ENCODE measurements around the gene POU2AF3.

POU2AF3 gene

DNA sequence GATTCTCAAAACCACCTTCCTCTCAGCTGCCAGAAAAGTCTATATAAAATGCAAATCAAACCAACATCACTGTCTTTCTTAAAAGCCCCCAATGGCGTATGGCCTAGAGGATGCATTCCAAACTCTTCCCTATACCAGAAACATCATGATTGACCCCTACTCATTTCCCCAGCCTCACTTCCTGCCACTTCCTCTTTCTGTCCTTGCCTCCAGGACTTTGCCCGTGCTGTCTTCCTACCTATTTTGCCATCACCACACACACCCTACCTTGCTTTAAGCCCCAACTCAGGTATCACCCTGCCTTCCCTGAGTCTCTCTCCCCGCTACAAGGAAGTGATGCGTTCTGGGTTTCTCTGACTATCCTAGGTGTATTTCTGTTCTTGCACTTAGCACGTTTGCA is 44.7 kb upstream of the POU2AF3 start:
- H3K9me2 ChIP-seq (replicated peaks; ENCODE audit: low read depth, low read length) = no peaks in the 10 kb centered on the region
- H3K36me3 ChIP-seq (ENCODE audit: insufficient read depth, low read length) = no peaks in the 10 kb centered on the region
- no peaks in the 10 kb centered on the region for H3K9me3 ChIP-seq (ENCODE audit: insufficient read depth, low read depth, low read length)
- no peak overlapping the region for H3K9ac ChIP-seq (ENCODE audit: low read depth, low read length, poor library complexity, severe bottlenecking)
- H4K20me1 ChIP-seq (ENCODE audit: insufficient read depth, low read length, poor library complexity, severe bottlenecking) = no peaks in the 10 kb centered on the region
- H3K4me2 ChIP-seq (ENCODE audit: low read depth, low read length, poor library complexity, severe bottlenecking) = no peak overlapping the region
- no peak for TF ChIP-seq CTCF (conservative IDR thresholded peaks at IDR 0.05; ENCODE audit: low read length)
- no peak for TF ChIP-seq EZH2phosphoT487 (IDR thresholded peaks at IDR 0.05; ENCODE audit: borderline replicate concordance)
- H3K27me3 ChIP-seq (ENCODE audit: insufficient read depth, low read length, poor library complexity, severe bottlenecking) = peaks cover 6% of the 10 kb centered on the region
- no peak overlapping the region for H3K4me3 ChIP-seq (ENCODE audit: low read length, poor library complexity, severe bottlenecking)
- no peak overlapping the region for H2AFZ ChIP-seq (ENCODE audit: low read length)
- H3K79me2 ChIP-seq (ENCODE audit: insufficient read depth, low read length) = no peaks in the 10 kb centered on the region
- no peaks in the 10 kb centered on the region for H3F3A ChIP-seq (ENCODE audit: low read depth)
- no peaks in the 10 kb centered on the region for H3K4me1 ChIP-seq (ENCODE audit: insufficient read depth, low read length, poor library complexity, severe bottlenecking)

DNA sequence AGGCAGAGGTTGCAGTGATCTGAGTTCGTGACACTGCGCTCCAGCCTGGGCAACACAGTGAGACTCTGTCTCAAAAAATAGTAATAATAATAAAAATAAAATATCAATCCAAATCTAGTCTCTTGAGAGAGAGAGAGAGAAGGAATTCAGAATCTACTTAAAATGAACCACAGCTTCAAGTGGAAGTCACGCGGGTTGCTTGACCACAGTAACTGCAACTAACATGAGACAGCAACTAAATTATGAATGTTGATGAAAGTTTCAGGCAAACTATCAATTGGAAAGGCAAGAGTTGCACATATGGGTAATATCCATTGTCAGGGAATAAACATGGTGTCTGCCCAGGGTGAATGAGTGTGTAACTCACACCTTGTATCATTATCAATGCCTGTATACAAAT is 40.3 kb upstream of the POU2AF3 start:
- H3K9me3 ChIP-seq (ENCODE audit: insufficient read depth, low read depth, low read length) = no peaks in the 10 kb centered on the region
- H3K27me3 ChIP-seq (ENCODE audit: insufficient read depth, low read length, poor library complexity, severe bottlenecking) = no peaks in the 10 kb centered on the region
- H3K4me3 ChIP-seq (ENCODE audit: low read length, poor library complexity, severe bottlenecking) = no peak overlapping the region
- H3K4me1 ChIP-seq (ENCODE audit: insufficient read depth, low read length, poor library complexity, severe bottlenecking) = no peaks in the 10 kb centered on the region
- H3K36me3 ChIP-seq (ENCODE audit: insufficient read depth, low read length) = no peaks in the 10 kb centered on the region
- TF ChIP-seq CTCF (conservative IDR thresholded peaks at IDR 0.05; ENCODE audit: low read length) (no peak), EZH2phosphoT487 (IDR thresholded peaks at IDR 0.05; ENCODE audit: borderline replicate concordance) (no peak)
- no peaks in the 10 kb centered on the region for H3F3A ChIP-seq (ENCODE audit: low read depth)
- H4K20me1 ChIP-seq (ENCODE audit: insufficient read depth, low read length, poor library complexity, severe bottlenecking) = no peaks in the 10 kb centered on the region
- H3K79me2 ChIP-seq (ENCODE audit: insufficient read depth, low read length) = no peaks in the 10 kb centered on the region
- H3K9ac ChIP-seq (ENCODE audit: low read depth, low read length, poor library complexity, severe bottlenecking) = no peak overlapping the region
- no peak overlapping the region for H3K4me2 ChIP-seq (ENCODE audit: low read depth, low read length, poor library complexity, severe bottlenecking)
- no peaks in the 10 kb centered on the region for H3K9me2 ChIP-seq (replicated peaks; ENCODE audit: low read depth, low read length)
- H2AFZ ChIP-seq (ENCODE audit: low read length) = no peak overlapping the region

- H3K27me3 ChIP-seq (ENCODE audit: insufficient read depth, low read length, poor library complexity, severe bottlenecking) = no peaks in the 10 kb centered on the region
- H3K36me3 ChIP-seq (ENCODE audit: insufficient read depth, low read length) = no peaks in the 10 kb centered on the region
- no peak overlapping the region for H3K4me2 ChIP-seq (ENCODE audit: low read depth, low read length, poor library complexity, severe bottlenecking)
- H3K4me3 ChIP-seq (ENCODE audit: low read length, poor library complexity, severe bottlenecking) = no peak overlapping the region
- no peak overlapping the region for H2AFZ ChIP-seq (ENCODE audit: low read length)
- TF ChIP-seq EZH2phosphoT487 (IDR thresholded peaks at IDR 0.05; ENCODE audit: borderline replicate concordance) (no peak), CTCF (conservative IDR thresholded peaks at IDR 0.05; ENCODE audit: low read length) (no peak)
- no peak overlapping the region for H3K9ac ChIP-seq (ENCODE audit: low read depth, low read length, poor library complexity, severe bottlenecking)
- H3K9me3 ChIP-seq (ENCODE audit: insufficient read depth, low read depth, low read length) = no peaks in the 10 kb centered on the region
- no peaks in the 10 kb centered on the region for H3K9me2 ChIP-seq (replicated peaks; ENCODE audit: low read depth, low read length)
- H3K79me2 ChIP-seq (ENCODE audit: insufficient read depth, low read length) = no peaks in the 10 kb centered on the region
- H3K4me1 ChIP-seq (ENCODE audit: insufficient read depth, low read length, poor library complexity, severe bottlenecking) = no peaks in the 10 kb centered on the region
- H4K20me1 ChIP-seq (ENCODE audit: insufficient read depth, low read length, poor library complexity, severe bottlenecking) = no peaks in the 10 kb centered on the region
- no peaks in the 10 kb centered on the region for H3F3A ChIP-seq (ENCODE audit: low read depth)
These were observed 38.5 kb upstream of the POU2AF3 start for GRCh38 chr11:111259896-111260295.

Data from Loucy (cell line).